GM12891 (cell line): ENCODE measurements around the gene R3HDML. TPM values are rescaled to one million over a fixed set of nuclear protein-coding genes. Genes with fewer than 3 reads are reported as not detected.
"Not testable (repeated sequence)": the region's sequence is repeated elsewhere in the genome, so short reads cannot be mapped to it uniquely, and the experiment has no call there.

Experiments
- DNase-seq: peaks from one replicate; pipeline ENCODE4 v3.0.0; 2011; ENCODE audit warnings: low spot score; ENCODE audit not compliant: insufficient read length
- FAIRE-seq: peaks from 2 replicates; lab custom pipeline; 2011; peaks lifted over from hg19 to GRCh38; lab: Jason Lieb, UNC
- PAX5 ChIP-seq: IDR thresholded peaks from 2 replicates; pipeline ENCODE4 v1.6.1; 2011; ENCODE audit warnings: low read length, moderate library complexity, mild to moderate bottlenecking; ENCODE audit not compliant: insufficient read depth, severe bottlenecking
- POLR2A ChIP-seq: IDR thresholded peaks from 2 replicates; pipeline ENCODE4 v1.6.1; 2011; ENCODE audit warnings: low read depth, low read length, control low read depth
- POLR2AphosphoS5 ChIP-seq: IDR thresholded peaks from 2 replicates; pipeline ENCODE4 v1.6.1; 2011; ENCODE audit warnings: low read depth, low read length, control low read depth
- POU2F2 ChIP-seq: IDR thresholded peaks from 2 replicates; pipeline ENCODE4 v1.6.1; 2011; ENCODE audit warnings: low read depth, mild to moderate bottlenecking, control low read depth, low read length, moderate library complexity
- SPI1 ChIP-seq: IDR thresholded peaks from 2 replicates; pipeline ENCODE4 v1.6.1; 2011; ENCODE audit warnings: low read depth, low read length, control low read depth
- TAF1 ChIP-seq: IDR thresholded peaks from 2 replicates; pipeline ENCODE4 v1.6.1; 2011; ENCODE audit warnings: low read depth, low read length, control low read depth
- polyA plus RNA-seq: library from polyadenylated mRNA; unstranded; fragments of >200 nt; gene quantifications from one replicate; pipeline ENCODE4 v1.2.1, GENCODE V29; 2012; ENCODE audit warnings: low read depth, missing spikeins, inconsistent platforms; ENCODE audit not compliant: missing spikeins

The R3HDML gene, protein sequence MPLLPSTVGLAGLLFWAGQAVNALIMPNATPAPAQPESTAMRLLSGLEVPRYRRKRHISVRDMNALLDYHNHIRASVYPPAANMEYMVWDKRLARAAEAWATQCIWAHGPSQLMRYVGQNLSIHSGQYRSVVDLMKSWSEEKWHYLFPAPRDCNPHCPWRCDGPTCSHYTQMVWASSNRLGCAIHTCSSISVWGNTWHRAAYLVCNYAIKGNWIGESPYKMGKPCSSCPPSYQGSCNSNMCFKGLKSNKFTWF
- not detected for polyA plus RNA-seq

DNA sequence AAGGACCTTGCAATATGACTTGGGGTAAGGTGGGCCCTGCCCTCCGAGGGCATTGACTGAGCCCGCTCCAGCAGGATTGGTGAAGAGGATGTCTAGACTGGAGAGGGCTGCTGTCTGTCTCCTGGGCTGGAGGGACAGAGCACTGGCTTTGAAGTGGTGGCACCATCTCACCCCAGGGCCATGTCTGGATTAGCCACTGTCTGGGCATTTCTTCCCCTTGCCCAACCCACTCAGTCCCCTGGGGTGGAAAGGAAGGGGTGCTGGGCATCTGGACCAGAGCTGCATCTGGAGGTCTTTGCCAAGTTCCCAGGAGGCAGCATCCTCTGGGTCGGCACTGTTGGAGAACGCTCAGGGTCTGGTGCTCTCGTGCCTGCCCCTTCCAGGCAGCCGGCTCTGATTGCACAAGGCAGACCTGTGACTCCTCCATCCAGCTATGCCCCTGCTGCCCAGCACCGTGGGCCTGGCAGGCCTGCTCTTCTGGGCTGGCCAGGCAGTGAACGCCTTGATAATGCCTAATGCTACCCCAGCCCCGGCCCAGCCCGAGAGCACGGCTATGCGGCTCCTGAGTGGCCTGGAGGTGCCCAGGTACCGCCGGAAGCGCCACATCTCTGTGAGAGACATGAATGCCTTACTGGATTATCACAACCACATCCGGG lies at the start of gene R3HDML:
TSS of gene R3HDML (plus strand) at position 319 of the 656 bp plus-strand sequence. CDS start at position 434, 115 bp downstream.
- FAIRE-seq (no peak), DNase-seq (no peak)
- no peak for TF ChIP-seq SPI1
- no peak for TF ChIP-seq PAX5
- TF ChIP-seq POLR2A = no peak
- TF ChIP-seq POLR2AphosphoS5 = no peak
- TF ChIP-seq POU2F2 = no peak
- no peak for TF ChIP-seq TAF1

DNA sequence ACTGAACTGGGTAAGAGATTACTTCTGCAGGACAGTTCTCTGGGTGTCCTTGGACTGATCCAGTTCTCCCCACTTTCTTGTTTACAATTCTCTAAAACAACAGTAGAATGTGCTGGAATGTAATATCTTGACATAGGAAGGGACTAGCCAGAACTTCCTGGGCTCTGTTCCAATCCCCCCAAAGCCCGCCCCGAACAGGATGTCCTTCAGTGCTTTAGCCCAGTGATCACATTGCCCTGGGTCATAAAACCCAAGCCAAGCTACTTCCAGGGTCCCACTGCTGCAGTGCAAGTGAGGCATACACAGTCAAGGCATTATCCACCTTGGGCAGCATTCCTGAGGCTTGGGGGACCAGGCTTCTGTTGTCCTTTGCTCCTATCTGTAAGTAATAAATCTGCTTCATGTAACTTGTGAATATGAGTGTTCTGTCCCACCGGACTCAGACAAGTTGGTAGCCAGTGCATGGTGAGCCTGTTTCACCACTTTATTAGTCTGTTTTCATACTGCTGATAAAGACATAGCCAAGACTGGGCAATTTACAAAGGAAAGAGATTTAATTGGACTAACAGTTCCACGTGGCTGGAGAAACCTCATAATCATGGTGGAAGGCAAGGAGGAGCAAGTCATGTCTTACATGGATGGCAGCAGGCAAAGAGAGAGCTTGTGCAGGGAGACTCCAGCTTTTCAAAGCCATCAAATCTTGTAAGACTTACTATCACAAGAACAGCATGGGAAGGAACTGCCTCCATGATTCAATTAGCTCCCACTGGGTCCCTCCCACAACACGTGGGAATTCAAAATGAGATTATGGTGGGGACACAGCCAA lies 49.4 kb upstream of the R3HDML start:
- no peak for FAIRE-seq
- TF ChIP-seq TAF1 = no peak
- TF ChIP-seq POLR2AphosphoS5 = no peak
- no peak for TF ChIP-seq POLR2A
- no peak for TF ChIP-seq POU2F2
- no peak for TF ChIP-seq SPI1
- TF ChIP-seq PAX5 = no peak

DNA sequence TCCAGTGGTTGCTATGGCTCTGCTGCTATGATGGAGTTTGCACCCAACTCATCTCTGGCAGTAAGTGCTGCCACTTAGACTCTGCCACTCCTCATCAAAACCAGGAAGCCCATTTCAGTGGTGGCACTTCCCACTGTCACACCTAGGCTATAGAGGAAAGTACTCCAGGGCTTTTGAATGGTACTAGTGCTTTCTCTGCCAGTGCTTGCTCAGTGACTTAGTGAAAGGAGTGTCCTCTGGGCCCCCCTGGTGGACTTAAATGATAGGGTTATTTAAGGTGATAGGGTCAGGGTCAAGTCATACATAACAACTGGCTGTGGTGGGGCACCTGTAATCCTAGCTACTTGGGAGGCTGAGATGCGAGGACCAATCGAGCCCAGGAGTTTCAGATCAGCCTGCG lies 48.6 kb upstream of the R3HDML start:
- DNase-seq (no peak), FAIRE-seq (no peak)
- no peak for TF ChIP-seq POU2F2
- TF ChIP-seq PAX5 = no peak
- TF ChIP-seq POLR2AphosphoS5 = no peak
- no peak for TF ChIP-seq POLR2A
- no peak for TF ChIP-seq SPI1
- TF ChIP-seq TAF1 = no peak

More for the DNA sequence above, 49.4 kb upstream of the R3HDML start:
- DNase-seq = no peak

DNA sequence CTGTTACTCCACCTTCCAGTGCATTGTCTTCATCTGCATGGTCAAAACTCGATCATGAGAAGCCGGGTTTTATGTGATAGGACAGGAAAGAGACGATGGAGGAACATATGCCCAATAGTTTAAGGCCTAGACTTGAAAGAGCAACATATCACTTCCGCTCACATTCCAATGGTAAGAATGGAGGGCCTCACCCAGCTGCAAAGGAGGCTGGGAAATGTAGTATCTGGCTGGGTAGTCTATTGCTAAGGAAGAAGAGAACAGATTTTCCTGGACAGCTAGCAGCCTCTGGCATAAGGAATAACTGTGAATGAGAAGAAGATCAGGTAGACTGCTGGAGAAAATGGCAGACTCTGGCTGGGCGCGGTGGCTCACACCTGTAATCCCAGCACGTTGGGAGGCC lies 45.1 kb upstream of the R3HDML start:
- FAIRE-seq = no peak
- TF ChIP-seq POLR2A (no peak), POU2F2 (no peak), PAX5 (no peak), POLR2AphosphoS5 (no peak), SPI1 (no peak), TAF1 (no peak)
- DNase-seq = no peak

GRCh38 chr20:44296011-44296410 lies 40.8 kb upstream of the R3HDML start:
- no peak for TF ChIP-seq POLR2A
- TF ChIP-seq TAF1 = no peak
- no peak for TF ChIP-seq PAX5
- TF ChIP-seq POLR2AphosphoS5 = no peak
- FAIRE-seq (no peak), DNase-seq (no peak)

DNA sequence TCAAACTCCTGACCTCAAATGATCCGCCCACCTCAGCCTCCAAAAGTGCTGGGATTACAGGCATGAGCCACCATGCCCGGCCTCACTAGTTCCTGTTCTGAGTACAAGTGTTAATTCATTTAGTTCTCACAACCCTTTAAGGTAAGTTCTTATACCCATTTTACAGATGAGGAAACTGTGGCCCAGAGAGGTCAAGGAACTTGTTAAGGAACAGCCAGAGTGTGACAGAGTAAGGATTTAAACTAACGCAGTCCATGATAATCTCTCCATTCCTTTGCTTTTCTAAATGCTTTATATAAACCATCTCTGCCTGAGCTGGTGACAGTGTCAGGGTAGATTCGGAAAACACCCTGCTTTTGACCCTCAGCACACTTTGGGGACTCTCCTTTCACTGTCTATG lies 39.1 kb upstream of the R3HDML start:
- TF ChIP-seq PAX5 (no peak), TAF1 (no peak), POLR2AphosphoS5 (no peak), POU2F2 (no peak), SPI1 (no peak), POLR2A (no peak)
- no peak for FAIRE-seq
- no peak for DNase-seq

DNA sequence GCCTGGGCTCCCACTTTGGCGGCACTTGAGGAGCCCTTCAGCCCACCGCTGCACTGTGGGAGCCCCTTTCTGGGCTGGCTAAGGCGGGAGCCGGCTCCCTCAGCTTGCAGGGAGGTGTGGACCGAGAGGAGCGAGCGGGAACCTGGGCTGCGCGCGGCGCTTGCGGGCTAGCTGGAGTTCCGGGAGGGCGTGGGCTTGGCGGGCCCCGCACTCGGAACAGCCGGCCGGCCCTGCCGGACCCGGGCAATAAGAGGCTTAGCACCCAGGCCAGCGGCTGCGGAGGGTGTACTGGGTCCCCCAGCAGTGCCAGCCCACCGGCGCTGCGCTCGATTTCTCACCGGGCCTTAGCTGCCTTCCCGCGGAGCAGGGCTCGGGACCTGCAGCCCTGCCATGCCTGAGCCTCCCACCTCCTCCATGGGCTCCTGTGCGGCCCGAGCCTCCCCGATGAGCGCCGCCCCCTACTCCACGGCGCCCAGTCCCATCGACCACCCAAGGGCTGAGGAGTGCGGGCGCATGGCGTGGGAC lies 37.8 kb upstream of the R3HDML start:
- DNase-seq, FAIRE-seq: not testable (repeated sequence)

DNA sequence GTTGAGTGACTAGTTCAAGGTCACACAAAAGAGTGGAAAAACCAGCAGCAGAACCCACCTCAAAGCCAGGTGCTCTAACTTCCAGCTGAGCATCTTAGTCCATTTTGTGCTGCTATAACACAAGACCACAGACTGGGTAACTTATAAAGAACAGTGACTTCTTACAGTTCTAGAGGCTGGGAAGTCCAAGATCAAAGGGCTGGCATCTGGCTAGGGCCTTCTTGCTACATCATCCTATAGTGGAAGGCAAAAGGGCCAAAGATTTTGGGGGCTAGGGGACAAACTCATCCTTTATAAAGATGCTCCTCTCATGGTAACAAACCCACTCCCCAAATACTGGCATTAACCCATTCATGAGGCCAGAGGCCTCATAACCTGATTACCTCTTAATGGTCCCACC lies 35.6 kb upstream of the R3HDML start:
- DNase-seq = no peak

DNA sequence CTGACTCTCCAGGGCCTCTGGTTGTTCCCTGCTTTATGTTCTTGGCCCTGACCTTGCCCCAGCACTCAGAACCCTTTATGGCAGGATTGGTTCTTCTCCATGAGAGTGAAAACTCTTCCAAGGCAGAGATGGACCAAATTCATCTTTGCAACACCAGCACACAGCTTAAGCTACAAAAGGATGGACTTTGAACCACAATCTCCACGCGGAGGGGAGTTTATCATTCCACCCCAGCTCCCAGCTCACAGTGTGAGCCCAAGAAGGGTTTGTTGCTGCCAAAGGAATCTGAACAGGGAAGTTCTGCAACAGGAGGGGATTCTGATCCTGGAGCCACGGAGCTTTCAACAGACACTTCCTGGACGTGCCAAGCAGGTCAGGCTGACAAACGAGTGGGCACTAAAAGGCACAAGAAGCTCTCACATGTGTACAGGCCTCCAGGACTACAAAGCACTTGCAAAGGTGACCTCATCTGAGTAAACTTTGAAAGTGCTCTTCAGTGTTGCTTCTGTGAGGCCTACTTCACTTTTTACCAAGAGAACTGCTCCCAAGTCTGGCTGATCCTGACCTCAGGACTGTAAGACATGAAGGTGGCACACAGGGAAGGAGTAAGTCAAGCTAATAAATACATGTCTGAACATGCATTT lies 34.7 kb upstream of the R3HDML start:
- no peak for DNase-seq
- FAIRE-seq = no peak
- no peak for TF ChIP-seq SPI1
- no peak for TF ChIP-seq POLR2A
- no peak for TF ChIP-seq PAX5
- TF ChIP-seq TAF1 = no peak

More for the DNA sequence above, 35.6 kb upstream of the R3HDML start:
- no peak for FAIRE-seq
- TF ChIP-seq SPI1 = no peak

DNA sequence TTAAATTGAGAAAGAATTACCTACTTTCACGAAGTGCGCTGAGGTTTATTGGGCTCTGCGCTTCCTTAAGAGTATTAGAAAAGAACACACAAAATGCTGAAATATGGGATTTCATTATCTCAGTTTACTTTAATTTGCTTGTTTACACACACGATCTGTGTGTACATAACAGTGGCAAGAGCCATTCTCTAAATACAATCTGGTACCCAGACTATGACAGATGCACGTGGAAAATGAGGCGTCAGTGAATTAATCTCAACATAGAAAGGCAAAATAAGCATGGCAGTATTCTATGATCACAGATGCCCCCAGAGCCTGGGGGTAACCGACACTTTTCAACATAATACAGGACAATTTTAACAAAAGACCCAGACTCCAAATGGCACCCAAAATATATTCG lies 34.1 kb upstream of the R3HDML start:
- TF ChIP-seq TAF1 (no peak), POLR2A (no peak), PAX5 (no peak), POLR2AphosphoS5 (no peak), POU2F2 (no peak), SPI1 (no peak)
- FAIRE-seq (no peak), DNase-seq (no peak)
